Fibroblast of skin of back (primary cell): Measurements from ENCODE around the gene GNPNAT1. TPM values are rescaled to one million over a fixed set of nuclear protein-coding genes. Genes with fewer than 3 reads are reported as not detected.

ENCODE experiments used
- DNase-seq: peaks from one replicate; pipeline ENCODE4 v3.0.0-alpha.2; 2013
- polyA plus RNA-seq, 2 experiments: library from polyadenylated mRNA; unstranded; fragments of 120-200 nt; gene quantifications; one replicate each; pipeline ENCODE4 v1.2.1, GENCODE V29; 2013; ENCODE audit not compliant: insufficient read length in 2 of 2

The GNPNAT1 gene
- 60.5 TPM for polyA plus RNA-seq (2013, experiment 1 of 2; ENCODE audit: insufficient read length)
- polyA plus RNA-seq (2013, experiment 2 of 2; ENCODE audit: insufficient read length): 41.4 TPM

GRCh38 chr14:52791223-52792096 is at the start of gene GNPNAT1:
Gene GNPNAT1, minus strand, starts transcription at chr14:52791607. Its CDS starts 6,957 bp downstream, at chr14:52784650.
- DNase-seq: peak; percentile 94

- DNase-seq: peak; percentile 85
These were observed 49.5 kb upstream of the GNPNAT1 start for GRCh38 chr14:52840877-52841276.

GRCh38 chr14:52837451-52837850 is 46.0 kb upstream of the GNPNAT1 start:
- no peak for DNase-seq

GRCh38 chr14:52836063-52836462 is 44.7 kb upstream of the GNPNAT1 start:
- DNase-seq: no peak

- DNase-seq: peak; percentile 96
These were observed 43.9 kb upstream of the GNPNAT1 start for GRCh38 chr14:52835122-52835903.

- DNase-seq: peak; percentile 99
These were observed 43.0 kb upstream of the GNPNAT1 start for GRCh38 chr14:52834440-52834842.

GRCh38 chr14:52833891-52834290 is 42.5 kb upstream of the GNPNAT1 start:
- peak; percentile 44 for DNase-seq

GRCh38 chr14:52829527-52830185 is 38.2 kb upstream of the GNPNAT1 start:
- no peak for DNase-seq

- no peak for DNase-seq
These were observed 36.0 kb upstream of the GNPNAT1 start for GRCh38 chr14:52827426-52827825.

GRCh38 chr14:52825085-52825484 is 33.7 kb upstream of the GNPNAT1 start:
- DNase-seq: no peak

- peak; percentile 38 for DNase-seq
These were observed 33.1 kb upstream of the GNPNAT1 start for GRCh38 chr14:52824462-52824861.

- DNase-seq: no peak
These were observed 30.4 kb upstream of the GNPNAT1 start for GRCh38 chr14:52821805-52822250.

- no peak for DNase-seq
These were observed 16.7 kb upstream of the GNPNAT1 start for GRCh38 chr14:52808101-52808500.

GRCh38 chr14:52806115-52806514 is 14.7 kb upstream of the GNPNAT1 start:
- DNase-seq: no peak

GRCh38 chr14:52802597-52802996 is 11.2 kb upstream of the GNPNAT1 start:
- DNase-seq: peak; percentile 87

- peak; percentile 98 for DNase-seq
These were observed 9.8 kb upstream of the GNPNAT1 start for GRCh38 chr14:52801014-52801712.

- no peak for DNase-seq
These were observed 7.4 kb upstream of the GNPNAT1 start for GRCh38 chr14:52798826-52799225.

GRCh38 chr14:52797653-52798052 is 6.2 kb upstream of the GNPNAT1 start:
- DNase-seq: no peak

- no peak for DNase-seq
These were observed 1.7 kb upstream of the GNPNAT1 start for GRCh38 chr14:52793061-52793460.

- DNase-seq: no peak
These were observed 649 bp upstream of the GNPNAT1 start for GRCh38 chr14:52792097-52792415.

GRCh38 chr14:52790756-52791222 is 618 bp downstream of the GNPNAT1 start:
- DNase-seq: no peak
